ENCODE measurements around the gene TMEM229B.

TMEM229B gene

DNA sequence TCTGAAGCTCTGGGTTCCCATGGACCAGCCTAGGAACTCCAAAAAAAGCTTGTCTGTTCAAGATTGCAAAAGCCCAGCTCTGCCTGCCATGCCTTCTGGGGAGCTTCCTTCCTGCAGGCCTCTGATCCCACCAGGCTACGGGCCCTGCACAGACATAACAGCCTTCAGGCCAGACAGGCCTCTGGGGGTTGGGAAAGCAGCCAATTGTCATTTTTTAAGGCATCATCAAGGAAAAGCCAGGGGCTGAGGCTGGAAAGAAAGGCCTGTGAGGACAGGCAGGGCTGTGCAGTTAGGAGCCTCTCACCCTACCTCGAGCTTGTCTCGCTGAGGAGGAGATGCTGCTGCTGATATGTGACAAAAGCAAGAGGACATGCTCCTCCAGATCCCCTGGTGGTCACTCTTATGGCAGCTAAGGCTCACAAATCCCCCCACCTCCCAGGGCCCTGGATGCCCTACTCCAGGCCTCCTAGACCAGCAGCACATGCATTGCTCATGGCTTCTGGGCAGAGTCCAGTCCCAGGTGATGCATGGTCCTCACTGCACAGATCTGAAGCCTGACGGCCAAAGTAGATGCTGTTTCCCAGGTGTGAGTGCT is 2.9 kb downstream of the TMEM229B start:
- no peak for DNase-seq (ENCODE audit: low read depth)

- no peak for DNase-seq (ENCODE audit: low read depth)
Observed at GRCh38 chr14:67483579-67484285, 4.8 kb downstream of the TMEM229B start.

GRCh38 chr14:67482231-67483164 is 6.0 kb downstream of the TMEM229B start:
- DNase-seq (ENCODE audit: low read depth) = no peak

GRCh38 chr14:67480011-67480410 is 8.5 kb downstream of the TMEM229B start:
- no peak for DNase-seq (ENCODE audit: low read depth)

- no peak for DNase-seq (ENCODE audit: low read depth)
Observed at GRCh38 chr14:67478800-67479084, 9.8 kb downstream of the TMEM229B start.

- no peak for DNase-seq (ENCODE audit: low read depth)
Observed at GRCh38 chr14:67477926-67478799, 10.4 kb downstream of the TMEM229B start.

- no peak for DNase-seq (ENCODE audit: low read depth)
Observed at GRCh38 chr14:67474366-67474765, 14.2 kb downstream of the TMEM229B start.

DNA sequence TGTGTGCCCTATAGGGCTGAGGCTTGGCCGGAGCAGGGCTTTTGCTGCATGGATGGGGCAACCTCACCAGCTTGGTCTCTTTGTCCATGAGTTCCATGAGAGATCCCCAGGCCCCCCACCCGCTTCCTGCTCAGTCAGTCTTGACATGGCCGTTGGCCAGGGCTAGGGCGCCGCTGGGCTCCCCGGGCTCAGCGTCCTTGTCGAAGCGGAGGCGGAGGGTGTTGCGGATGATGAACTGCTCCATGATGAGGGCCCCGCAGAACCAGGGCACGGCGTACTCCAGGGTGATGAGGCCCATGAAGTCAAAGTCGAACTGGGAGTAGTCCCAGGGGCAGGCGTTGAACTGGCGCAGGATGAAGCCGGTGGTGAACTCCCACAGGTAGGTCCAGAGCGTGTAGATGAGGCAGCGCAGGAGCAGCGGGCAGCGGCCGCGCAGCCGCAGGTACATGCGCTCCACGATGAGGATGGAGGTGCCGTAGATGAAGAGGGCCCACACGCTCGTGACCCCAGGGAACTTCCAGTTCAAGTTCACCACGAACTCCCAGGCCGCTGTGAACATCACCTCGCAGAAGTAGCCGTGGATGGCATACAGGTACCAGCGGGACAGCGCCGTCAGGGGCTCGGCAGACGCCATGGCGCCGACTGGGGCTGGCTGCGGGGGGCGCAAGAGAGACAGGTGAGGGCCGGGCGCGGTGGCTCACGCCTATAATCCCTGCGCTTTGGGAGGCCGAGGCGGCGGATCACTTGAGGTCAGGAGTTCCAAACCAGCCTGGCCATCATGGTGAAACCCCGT is 15.0 kb downstream of the TMEM229B start:
- DNase-seq (ENCODE audit: low read depth) = no peak

DNA sequence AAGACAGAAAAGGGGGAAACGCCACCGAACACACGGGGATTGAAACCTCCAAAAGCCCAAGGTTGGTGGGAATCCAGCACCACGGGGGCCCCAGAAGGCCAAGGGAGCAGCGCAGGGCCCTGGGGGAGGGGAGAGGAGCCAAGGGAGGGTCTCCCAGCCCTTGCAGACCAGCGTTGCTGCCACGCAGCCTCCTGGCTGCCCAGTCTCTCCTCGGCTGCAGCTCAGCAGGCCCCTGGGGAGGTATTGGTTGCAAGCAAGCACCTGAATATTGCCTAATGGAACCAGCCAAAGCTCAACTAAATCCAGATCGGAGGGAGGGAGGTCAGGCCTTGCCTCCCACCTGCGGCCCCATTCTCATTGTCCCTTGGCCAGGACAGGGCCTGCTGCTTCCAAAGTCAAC is 15.8 kb downstream of the TMEM229B start:
- DNase-seq (ENCODE audit: low read depth) = no peak

DNA sequence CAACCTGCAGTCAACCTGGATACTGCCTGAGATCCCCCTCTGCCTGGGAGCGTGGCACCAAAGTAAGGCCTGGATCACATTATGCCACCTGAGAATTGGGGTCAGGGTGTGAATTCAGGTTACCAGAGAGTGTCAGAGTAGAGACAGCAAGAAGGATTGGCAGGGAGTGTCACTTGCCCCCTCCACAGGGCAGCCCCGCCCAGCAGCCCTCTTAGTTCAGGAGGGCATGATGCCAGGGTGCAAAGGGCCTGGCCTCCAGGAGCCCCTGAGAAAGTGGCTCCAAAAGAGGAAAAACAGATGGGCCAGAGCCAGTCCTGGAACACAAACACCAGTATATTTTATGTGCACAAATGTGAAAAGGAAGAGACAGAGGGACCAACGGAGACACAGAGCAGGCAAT is 18.6 kb downstream of the TMEM229B start:
- DNase-seq (ENCODE audit: low read depth) = no peak

- no peak for DNase-seq (ENCODE audit: low read depth)
Observed at GRCh38 chr14:67468378-67468730, 20.2 kb downstream of the TMEM229B start.

GRCh38 chr14:67467134-67467533 is 21.4 kb downstream of the TMEM229B start:
- no peak for DNase-seq (ENCODE audit: low read depth)

- DNase-seq (ENCODE audit: low read depth) = no peak
Observed at GRCh38 chr14:67464879-67465278, 23.6 kb downstream of the TMEM229B start.

DNA sequence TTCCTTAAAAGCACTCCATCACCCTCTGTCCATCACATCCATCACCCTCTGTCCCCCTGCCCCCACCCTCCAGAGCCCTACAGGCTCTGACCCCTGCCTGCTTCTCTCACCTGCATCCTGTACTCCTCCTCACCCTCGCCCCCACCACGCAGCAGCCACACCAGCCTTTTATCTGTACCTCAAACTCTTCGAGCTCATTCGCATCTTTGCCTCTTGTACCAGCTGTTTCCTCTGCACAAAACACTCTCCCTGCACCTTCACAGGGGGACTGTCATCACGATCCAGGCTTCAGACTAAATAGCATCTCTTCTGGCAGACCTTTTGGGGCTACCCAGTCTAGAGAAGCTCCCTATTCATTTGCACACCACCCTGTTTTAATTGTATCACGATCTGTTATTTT is 24.1 kb downstream of the TMEM229B start:
- DNase-seq (ENCODE audit: low read depth) = no peak

GRCh38 chr14:67463900-67464299 is 24.6 kb downstream of the TMEM229B start:
- no peak for DNase-seq (ENCODE audit: low read depth)

DNA sequence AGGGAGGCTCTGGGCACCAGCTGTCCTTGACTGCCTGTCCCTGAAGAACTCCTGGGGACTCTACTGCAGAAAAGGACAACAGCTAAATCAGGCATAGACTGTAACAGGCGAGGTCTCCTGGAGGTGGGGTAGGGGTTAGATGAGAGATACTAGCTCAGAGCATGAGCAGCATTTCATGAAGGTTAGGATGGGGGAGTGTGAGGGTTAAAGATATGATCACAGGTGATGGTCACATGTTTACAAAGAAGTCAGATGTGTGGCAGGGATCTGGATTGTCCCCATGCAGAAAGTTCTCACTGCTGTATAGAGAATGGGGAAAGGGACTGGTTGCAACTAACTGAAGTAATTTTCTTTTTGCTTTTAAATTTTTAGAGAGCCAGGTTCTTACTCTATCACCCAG is 26.5 kb downstream of the TMEM229B start:
- DNase-seq (ENCODE audit: low read depth) = no peak

- no peak for DNase-seq (ENCODE audit: low read depth)
Observed at GRCh38 chr14:67461341-67461985, 27.1 kb downstream of the TMEM229B start.

GRCh38 chr14:67459336-67459735 is 29.2 kb downstream of the TMEM229B start:
- DNase-seq (ENCODE audit: low read depth) = no peak

DNA sequence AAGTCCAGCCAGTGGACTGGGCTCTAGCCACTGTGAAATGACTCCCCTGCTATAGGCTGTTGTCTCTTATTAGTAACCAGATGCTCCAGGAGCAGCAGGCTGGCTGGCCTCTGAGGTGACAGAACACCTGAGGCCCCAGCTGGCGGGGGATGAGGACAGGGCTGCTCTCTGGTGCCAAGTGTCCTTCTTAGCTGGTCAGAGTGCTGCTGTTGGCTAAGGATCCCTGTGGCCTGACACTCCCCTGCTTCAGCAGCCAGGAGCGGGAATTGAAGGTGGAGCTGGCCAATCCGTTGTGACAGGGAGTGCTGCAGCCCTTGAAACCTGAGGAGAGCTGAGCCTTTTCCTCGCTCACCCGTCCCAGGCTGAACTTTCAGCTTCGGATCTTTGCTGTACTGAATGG is 30.7 kb downstream of the TMEM229B start:
- DNase-seq (ENCODE audit: low read depth) = no peak

DNA sequence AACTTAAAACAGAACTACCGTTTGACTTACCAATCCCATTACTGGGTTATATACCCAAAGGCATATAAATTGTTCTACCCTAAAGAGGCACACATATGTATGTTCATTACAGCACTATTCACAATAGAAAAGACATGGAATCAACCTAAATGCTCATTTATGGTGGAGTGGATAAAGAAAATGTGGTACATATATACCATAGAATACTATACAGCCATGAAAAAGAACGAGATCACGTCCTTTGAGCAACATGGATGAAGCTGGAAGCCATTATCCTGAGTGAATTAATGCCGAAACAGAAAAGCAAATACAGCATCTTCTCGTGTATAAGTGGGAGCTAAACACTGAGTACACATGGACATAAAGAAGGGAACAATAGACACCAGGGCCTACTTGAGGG is 31.8 kb downstream of the TMEM229B start:
- DNase-seq (ENCODE audit: low read depth) = no peak
